NCI-H2029 treated with DMSO at 0.1 percent for 48 hours (cell line): Measurements from ENCODE around the gene UNC93B1.
A peak's percentile ranks its signal among the peaks of the same experiment; 100 is the strongest.
"Not testable (repeated sequence)": the region's sequence is repeated elsewhere in the genome, so short reads cannot be mapped to it uniquely, and the experiment has no call there.

Source experiments
- DNase-seq: peaks from one replicate; lab custom pipeline; 2025; lab: John Stamatoyannopoulos, UW

Gene UNC93B1

DNA sequence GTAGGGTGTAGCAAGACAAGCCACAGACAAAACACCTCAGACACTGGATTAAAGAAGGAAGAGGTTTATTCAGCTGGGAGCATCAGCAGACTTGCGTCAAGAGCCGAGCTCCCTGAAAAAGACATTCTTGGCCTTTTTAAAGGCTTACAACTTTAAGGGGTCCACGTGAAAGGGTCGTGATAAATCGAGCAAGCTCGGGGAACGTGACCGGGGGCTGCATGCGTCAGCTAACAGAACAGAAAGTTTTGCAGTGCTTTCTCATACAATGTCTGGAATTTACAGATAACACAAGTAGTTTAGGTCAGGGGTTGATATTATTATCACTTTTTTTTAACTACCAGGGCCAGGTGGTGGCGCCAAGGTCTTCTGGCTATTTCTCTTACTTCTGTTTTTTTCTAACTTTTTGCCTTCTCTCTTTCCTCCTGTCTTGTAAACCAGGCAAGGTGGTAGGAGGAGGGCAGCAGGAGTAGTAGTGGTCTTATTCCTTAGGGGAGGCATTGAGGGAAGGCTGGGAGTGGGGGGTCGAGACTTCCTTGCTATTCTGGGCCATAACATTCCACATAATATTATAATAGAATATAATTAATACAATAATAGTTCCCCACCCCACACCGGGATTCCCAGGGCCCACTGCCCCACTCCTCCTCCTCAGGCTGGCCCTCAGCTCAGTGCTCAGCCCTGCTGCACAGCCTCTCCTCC, 5.6 kb upstream of the UNC93B1 start:
- no peak for DNase-seq

DNA sequence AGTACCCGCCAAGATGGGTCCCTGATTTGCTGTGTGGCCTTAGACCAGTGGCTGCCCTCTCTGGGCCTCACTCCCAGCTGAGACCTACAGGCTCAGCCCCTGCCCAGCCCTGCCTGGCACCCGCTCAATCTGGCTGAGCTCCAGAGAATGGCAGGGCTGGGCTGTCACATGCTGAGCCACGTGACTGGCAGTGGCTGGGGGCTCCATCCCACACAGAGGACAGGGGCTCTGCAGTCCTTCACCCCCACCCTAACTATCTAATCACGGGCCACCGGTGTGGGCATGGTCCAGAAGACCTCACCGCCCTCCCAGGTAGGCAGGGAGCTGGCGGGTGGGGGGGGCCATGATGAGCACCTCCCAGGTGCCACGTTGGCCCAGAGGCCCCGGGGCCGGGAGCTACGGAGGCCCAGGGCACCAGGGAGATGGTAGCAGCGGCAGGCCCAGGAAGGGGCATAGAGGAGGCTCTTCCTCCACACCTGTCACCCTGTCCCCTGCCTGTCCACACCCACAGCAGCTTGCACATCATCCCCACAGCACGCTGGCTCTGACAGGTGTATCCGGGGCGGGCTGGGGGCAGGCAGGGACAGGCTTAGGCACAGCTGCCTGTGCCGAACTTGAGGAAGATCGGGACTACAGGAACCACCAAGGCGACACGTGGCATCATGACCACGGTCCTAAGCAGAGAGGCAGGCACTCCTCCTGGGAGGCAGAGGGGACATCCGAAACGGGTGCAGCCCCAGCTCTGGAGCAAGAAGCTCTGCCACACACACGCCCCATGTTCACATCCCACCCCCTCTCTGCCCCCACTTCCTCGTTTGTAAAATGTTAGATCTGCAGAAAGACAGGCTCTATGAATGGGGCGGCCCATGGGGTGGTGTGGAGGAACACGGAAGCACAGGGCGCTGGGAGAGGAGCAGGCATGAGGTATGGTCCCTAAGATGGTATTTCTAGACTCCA, 4.8 kb upstream of the UNC93B1 start:
- DNase-seq, result peak; percentile 15

DNA sequence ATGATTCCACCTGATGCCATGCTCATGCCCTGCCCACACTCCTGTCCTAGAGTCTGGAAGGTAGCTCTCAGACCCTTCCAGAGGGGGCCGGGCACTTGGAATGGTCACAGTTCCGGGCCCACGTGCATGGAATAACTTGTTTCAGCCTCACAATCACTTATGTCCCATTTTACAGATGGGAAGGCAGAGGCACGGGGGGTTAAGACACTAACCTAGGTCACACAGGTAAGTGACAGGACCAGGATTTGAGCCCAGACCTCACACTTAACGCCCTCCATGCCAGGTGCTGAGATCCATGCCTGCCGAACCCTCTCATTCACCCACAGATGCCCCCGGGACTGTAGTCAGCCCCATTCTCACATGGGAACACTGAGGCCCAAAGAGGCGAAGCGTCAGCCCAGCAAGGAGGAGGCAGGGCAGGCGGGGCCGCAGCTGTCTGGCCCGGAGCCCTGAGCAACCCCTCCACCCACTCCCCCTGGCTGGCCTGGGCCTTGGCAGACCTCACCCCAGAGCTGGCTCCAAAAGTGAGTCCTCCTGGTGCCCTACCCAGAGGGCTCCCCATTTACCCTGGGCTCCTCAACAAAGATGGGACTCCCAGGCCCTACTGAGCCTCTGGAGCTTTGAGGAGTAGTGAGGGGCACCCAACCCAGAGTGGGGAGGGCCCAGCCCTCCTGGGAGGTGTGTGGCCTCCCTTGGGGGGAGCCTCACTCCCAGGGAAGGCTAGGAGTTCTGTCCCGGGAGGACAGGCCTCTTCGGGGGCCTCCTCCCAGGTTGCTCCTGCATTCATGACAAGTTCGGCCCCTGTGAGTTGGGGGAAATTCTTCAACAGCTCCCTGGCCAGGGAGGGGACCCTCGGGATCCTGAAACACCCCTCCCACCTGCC, 3.8 kb upstream of the UNC93B1 start:
- no peak for DNase-seq

DNA sequence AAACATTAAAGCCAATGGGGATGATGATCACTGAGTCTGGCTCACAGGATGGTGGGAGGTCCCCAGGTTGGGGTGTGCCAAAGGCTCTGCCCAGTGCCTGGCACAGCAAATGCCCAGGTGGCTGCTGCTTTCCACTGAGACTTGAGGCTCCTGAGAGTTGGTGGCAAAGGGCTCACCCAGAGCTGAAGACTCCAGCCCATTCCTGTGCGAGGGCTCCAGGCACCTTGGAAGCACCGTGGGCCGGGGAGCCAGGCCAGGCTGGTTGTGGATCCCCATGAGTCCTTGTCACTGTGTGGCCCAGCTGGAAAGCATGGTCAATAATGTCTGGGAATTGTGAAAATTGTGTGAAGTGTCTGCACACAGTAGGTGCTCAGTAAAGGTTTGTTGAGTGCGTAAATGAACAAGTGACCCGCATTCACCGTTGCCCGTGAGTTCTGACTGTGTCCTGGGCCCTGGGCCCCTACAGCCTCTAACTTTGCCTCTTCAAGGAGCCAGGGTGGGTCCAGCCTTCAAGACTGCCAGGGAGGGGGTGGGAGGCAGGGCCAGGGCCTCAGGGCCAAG, 2.8 kb upstream of the UNC93B1 start:
- DNase-seq, result no peak

DNA sequence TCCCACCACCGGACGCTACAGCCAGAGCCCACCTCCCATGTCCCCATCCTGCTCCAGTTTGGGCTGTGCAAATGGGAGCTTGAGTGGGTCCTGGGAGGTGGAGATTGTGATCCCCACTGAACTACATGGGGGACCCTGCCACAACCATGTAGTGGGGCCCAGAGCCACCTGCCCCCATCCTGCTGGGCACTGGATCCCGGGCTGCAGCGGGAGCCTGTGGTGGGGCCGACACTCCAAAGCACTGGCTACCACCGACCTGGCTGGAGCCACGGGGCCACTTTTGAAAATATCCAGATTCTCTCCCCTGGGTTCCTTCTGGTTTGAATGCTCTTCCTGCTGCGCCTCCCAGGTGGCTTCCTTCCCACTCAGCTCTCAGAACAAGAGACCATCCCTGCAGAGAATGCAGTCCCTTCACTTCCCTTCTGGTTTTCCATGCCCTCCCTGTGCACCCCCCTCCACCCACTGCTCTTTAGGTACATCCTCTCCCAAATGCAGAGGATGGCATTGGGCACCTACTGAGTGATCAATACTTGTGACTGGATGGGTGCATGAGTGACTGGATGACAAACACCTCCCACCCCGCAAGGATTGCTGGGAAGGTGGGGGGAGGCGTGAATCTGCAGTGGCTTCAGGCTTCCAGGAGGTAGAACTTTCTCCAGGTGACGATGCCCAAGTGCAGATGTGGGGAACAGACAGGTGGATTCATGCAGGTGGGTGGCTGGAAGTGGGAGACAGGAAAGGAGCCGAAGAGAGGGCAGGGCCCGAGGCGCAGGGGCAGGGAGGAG, 846 bp upstream of the UNC93B1 start:
- no peak for DNase-seq

- peak; percentile 12 for DNase-seq
Measured at GRCh38 chr11:68002938-68003845, 705 bp downstream of the UNC93B1 start.

DNA sequence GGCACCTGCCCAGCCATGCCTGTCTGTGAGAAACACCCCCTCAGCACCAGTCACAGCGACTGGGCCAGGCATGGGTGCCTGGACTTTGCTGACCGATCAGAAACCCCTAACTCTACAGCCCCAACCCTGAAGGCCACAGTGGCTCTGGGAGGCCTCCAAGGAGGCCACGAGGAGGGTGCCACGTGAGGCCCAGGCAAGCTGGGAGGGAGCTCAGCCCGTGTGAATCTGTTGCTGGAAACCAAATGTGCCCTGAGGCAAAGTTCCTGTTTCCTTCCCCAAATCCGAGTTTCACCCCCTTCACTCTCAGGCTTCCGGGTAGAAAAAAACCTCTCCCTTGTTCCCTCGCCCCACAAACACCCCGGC, 1.3 kb downstream of the UNC93B1 start:
- no peak for DNase-seq

DNA sequence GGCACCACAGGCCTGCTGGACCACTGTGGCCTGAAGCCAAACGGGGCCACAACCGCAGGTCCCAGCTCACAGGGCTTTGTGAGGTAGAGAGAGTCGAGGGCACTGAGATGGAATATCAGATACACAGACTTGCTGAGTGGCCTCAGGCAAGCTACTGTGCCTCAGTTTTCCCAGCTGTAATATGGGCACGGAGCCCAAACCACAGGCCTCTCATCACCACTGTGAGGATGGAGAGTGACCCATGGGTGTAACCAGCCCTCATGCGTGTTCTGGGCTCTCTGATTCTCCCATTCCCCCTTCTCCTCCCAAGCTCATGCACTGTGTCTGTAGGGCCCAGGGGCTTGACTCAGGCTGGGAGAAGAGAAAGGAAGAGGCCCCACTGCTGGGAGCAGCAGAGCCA, 4.2 kb downstream of the UNC93B1 start:
- no peak for DNase-seq

GRCh38 chr11:67999201-67999629, 4.7 kb downstream of the UNC93B1 start:
- no peak for DNase-seq

DNA sequence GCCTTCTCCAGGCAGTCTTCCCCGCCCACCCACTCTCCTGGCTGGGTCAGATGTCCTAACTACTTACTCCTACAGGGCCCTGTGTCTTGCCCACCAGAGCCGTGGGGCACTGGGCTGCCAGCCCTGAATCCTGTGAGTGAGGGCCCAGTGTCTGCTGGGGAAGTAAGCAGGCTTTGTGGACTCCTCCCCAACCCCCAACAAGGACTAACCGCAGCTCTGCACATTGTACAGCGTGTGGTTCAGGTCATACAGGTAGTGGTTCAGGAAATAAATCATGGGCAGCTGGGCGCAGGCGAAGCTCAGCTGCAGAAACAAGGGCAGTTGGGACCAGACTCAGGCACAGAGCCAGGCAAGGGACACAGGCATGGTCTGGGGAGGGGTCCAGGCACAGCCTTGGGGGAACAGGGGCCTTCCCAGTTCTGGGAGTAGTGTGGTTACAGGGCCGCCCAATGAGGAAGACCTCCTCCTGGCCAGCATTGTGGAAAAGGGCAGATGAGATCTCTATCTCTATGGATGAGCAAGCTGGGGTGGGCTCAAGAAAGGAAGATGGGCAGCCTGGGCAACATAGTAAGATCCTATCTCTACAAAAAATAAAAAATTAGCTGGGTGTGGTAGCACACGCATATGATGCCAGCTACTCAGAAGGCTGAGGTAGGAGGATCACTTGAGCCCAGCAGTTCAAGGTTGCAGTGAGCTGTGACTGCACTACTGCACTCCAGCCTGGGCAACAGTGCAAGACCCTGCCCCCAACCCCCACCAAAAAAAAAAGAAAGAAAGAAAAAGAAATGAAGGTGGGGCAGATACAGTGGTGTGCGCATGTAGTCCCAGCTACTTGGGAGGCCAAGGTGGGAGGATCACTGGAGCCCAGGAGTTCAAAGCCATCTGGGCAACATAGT, 5.5 kb downstream of the UNC93B1 start:
- no peak for DNase-seq

DNA sequence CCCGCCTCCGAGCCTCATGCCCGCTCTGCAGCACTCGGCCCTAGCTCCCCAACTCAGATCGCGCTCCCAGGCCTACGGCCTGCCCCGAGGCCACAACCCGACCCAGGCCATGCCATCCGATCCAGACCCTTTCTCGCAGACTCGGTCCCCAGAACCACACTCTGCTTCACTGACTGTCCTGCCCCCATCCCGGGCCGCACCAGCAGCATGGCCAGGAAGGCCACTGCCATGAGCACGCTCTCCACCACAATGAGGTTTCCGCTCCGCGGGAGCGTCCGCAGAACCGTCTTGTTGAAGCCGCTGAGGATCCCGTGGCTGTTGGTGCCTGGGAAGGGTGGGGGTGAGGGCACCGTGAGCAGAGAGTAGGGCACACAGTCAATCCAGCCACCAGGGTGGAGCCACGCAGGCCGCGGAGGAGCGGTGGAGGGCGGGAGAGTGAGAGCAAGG, 6.4 kb downstream of the UNC93B1 start:
- no peak for DNase-seq

DNA sequence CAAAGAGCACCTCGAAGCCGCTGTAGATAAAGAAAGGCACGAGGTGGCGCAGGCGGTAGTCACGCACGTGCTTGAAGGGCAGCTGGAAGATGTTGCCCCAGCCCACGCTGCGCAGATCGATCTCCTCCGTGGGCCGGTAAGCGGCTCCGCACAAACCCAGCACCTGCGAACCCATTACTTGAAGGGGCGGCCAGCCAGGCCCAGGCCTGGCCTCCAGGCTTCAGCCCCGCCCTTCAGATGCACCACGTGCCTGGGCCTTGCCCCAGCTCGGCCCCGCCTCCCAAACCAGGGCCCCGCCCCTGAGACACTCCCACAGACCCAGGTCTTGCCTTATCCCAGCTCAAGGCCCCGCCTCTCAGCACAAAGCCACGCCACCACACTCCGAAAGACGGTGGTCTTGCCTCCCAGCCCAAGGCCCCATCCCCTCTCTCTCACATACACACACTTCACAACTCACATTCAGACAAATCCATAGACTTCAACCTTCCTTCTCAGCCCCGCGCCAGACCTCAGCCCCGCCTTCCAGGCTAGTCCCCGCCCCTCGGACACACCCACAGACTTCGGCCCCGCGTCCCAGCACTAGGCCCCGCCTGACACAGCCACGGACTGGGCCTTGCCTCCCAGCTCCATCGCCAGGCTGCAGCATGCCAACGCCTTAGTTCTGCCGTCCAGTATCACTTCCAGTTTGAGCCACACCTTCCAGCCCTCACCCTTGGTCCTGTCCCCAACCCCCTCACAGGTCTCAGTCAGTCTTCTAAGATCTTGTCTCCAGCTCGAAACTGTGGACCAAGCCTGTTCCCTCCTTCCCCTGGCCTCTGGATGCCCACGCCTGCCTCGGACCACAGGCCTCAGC, 7.0 kb downstream of the UNC93B1 start:
- no peak for DNase-seq

- no peak for DNase-seq
Measured at GRCh38 chr11:67996051-67996450, 7.8 kb downstream of the UNC93B1 start.

DNA sequence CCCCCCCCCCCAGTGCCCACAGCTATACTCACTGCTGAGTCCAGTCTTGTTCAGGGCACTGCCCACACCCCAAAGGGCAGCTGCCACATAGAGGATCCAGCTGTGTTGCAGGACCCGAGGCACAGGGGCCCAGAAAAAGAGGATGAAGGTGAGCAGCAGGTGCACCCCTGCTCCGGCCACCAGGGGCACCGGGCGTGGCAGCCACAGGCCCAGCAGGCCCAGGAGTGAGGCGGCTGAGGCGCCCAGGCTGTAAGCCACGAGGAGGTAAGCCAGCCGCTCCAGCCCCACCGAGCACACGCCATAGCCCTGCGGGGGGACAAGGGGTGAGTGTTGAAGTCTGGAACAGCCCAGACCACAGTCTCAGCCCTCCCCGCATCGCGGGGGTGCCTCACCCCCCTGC, 8.3 kb downstream of the UNC93B1 start:
- not testable (repeated sequence) for DNase-seq

- not testable (repeated sequence) for DNase-seq
Measured at GRCh38 chr11:67995129-67995528, 8.8 kb downstream of the UNC93B1 start.

- not testable (repeated sequence) for DNase-seq
Measured at GRCh38 chr11:67994387-67994786, 9.5 kb downstream of the UNC93B1 start.

GRCh38 chr11:67993821-67994220, 10.1 kb downstream of the UNC93B1 start:
- peak; percentile 14 for DNase-seq
